SIG-M5 treated with dmso at 0.1 percent for 504 hours (cell line): ENCODE data around the gene P2RX1.

Source experiments
- DNase-seq: peaks from one replicate; lab custom pipeline; 2025; ENCODE audit not compliant: unreplicated experiment; lab: John Stamatoyannopoulos, UW

P2RX1 gene

DNA sequence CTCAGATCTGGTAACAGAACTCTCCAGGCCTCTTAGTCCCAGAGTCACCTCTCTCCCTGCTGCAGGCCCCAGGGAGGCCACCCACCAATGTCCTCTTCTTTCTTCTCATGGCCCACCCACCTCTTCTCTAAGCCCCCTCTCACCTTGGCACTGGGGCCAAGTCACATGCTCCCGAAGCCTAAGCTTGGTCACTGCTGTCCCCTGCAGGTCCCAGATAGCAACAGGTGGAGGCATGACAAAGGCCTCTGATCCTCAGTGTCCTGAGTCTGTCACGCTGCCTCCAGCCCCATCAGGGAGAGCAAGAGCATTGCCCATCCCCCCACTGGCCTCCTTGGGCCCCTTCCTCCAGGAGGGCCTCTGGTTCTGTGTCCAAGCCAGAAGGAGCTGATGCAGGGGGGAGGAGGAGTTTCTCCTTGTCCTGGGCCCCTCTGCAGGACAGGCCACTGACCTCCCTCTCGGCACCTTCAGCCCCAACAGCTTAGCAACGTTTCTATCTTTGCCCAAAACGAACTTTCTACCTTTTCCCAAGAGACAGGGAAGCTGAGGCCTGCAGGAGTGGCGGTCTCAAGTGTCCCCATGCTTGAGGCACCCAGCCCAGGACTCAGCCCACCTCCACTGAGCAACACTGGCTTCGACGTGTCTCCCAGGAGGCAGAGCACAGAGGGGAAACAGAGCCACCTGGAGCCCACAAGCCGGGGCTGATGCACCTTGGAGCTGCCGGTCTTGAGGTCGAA lies 8.6 kb downstream of the P2RX1 start:
- no peak for DNase-seq

DNA sequence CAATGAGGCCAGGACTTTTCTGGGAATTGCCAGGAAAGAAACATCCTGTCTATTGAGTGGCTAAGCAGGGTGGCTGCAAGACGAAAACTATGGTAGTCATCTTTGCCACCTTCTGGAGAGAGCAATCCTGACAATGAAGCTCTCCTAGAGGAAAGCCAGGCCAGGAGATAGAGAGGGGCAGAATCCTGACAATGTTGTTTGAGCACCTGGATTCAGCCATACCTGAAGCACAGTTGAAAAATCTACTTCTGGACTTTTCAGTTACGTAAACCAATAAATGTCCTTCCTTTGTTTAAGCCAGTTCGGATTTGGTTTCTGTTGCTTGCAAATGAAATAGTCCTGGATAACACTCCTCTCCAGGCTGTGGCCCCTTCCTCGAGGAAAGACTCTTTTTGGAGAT lies 9.4 kb downstream of the P2RX1 start:
- DNase-seq = no peak

DNA sequence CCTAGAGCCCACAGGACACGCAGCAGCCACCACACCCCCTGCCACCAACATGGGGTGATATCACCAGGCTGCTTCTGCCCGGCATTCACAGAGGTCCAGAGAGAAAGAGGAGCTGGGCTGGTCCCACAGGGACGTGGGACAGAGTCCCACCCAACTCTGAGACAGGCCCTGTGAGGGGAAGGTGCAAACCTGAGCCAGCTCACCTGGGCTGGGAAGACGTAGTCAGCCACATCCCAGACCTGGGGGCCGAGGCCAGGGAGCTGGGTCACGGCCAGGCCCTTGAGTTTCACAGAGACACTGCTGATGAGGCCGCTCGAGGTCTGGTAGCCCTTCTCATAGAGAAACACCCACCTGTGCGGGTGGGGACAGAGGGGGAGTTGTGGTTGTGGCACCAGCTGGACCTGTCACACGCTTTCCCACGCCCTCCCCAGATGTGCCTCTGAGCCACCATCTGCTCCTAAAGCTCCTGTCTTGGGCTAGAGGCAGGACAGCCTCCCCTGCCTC lies 11.2 kb downstream of the P2RX1 start:
- no peak for DNase-seq

DNA sequence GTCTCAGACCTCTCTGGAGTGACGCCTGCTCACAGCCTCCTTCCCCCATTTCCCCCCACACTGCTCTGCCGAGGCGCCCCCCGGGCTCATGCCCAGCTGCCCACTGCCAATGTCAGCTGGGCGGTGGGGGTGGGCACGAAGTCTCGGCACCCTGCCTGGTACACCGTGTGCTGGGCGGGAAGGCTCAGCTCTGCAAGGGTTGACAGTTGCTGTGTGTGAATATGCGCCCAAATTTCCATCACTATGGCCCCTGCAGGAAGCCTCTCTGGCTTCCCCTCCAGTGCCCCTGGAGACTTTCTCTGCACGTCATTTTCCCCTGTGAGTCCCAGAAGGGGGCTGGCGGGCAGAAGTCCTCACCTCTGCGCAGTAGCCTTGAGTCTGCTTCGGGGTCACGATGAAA lies 11.8 kb downstream of the P2RX1 start:
- DNase-seq = no peak

DNA sequence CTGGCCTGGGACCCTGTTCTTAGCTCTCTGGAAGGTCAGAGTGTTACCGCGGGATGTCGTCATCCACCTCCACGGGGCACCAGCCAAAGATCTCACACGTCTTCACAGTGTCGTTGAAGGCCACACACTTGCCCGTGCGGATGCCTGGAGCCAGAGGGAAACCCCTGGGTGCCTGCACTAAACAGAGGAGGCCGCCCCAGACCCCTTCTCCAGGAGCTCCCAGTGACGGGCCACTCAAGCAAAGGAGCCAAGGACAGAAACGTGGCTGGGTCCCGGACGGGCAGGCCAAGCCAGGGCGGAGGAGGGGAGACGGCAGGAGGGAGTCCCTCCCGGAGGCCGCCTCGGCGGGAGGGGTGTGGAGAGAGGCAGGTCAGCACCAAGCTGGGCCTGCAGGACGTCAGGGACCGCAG lies 12.4 kb downstream of the P2RX1 start:
- no peak for DNase-seq

DNA sequence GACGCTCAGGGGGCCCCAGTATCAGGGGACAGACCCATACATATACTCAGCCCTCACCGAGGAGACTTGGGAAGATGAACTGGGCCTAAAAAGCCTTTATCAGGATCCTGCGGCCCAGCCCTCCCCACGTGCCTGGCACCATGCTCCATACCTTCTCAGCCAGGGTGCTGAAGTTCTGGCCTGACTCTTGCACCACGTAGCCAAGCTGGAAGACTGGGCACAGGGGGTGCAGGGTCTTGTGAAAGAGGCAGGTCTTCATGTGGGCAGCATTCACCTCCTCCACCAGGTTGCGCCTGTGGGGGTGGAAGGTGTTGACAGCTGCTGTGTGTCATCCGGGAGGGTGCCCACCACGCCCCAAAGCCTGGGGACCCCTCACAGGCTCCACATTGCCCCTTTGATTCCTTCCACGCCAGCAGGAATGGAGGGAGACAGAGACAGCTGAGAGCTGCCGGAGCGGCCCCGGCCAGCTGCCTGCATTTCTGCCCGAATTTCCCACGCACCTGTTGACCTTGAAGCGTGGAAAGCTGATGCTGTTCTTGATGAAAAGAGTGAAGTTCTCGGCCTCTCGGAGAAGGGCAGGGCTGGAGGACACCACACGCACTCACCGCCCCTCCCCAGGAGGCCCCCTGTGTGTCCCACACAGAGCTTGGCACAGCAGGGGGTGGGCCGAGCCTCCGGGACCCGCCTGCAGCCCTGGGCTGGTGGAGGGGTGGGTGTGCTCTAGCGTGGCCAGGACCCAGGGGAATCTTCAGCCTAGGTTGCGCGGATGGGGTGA lies 13.0 kb downstream of the P2RX1 start:
- no peak for DNase-seq

DNA sequence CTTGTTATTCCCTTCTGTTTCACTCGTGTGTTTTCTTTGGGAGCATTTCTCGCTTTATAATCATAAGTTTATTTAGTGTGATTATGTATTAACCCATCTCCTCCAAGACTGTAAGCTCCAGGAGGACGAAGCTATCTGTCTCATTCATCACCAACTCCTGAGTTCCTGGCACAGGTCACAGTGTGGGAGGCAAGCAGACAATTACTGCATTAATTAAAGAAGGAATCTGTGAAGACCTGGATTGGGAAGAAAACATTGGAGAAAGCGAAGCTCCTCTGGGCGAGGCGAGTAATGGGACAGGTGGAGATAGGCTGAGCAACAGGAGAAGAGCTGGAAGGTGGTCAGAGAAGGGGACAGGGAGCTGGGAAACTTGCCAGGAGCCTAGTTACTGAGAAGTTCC lies 15.6 kb downstream of the P2RX1 start:
- DNase-seq = no peak

DNA sequence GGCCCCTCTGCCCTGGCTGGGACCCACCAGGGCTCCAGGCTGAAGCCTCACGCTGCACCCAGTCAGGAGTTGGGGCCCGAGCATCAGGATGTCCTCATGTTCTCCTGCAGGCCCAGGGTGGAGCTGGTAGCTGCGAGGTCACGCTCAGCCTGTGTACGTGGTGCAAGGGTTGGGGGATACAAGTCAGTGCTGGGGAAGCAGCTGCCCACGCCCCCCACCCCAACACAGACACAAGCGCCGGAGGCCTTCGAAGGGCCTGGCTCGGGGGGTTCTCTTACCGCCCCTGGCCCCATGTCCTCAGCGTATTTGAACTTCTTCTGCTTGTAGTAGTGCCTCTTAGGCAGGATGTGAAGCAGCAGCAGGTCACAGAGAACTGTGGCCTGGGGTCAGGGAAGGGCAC lies 18.5 kb downstream of the P2RX1 start:
- no peak for DNase-seq

DNA sequence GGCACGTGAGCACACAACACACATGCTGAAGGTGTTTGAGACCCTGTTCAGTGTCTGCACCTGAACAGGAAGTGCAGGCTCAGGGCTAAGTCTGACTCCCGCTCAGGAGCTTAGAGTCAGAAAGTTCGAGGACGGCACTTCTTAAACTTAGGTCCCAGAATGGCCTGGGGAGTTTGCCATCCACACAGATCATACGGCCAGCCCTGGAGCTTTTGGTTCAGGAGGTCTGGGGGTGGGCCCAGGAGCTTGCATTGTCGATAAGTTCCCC lies 19.4 kb downstream of the P2RX1 start:
- DNase-seq = no peak

DNA sequence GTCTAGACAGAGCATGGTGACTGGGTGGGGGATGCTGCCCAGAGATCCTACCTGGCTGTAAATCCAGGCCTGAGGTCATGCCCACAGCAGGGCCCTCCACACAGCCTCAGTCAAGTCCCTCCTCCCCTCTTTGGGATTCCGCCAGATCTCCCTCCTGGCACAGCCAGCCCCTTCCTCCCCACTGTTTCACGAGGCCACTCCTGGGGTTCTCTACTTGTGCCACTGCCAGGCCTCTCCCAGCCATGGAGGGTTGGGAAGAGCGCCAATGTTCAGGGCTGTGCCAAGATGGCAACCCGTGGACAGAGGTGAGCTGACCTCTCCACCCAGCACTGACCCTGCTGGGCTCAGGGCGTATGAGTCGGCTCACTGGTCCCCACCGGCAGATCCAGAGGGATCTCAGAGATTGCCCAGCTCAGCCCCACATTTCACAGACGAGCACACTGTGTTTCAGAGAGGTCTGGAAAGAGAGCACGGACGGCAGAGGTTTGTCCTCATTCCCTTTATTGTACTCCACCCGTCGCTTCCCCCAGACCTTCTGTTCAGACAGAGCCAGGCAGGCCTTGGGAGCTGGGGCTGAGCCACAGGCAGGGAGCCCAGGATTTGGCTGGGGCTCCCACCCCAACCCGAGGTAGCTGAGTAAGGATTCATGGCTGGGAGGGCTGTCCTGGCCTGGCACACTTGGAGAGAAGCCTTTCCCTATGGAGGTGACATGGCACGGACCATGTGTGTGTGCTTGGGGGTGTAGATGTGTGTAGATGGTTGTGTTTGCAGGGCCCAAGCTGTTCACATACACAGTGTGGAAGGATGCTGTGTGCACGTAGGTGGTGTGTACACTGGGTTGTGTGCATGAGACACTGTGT lies 19.9 kb downstream of the P2RX1 start:
- no peak for DNase-seq

DNA sequence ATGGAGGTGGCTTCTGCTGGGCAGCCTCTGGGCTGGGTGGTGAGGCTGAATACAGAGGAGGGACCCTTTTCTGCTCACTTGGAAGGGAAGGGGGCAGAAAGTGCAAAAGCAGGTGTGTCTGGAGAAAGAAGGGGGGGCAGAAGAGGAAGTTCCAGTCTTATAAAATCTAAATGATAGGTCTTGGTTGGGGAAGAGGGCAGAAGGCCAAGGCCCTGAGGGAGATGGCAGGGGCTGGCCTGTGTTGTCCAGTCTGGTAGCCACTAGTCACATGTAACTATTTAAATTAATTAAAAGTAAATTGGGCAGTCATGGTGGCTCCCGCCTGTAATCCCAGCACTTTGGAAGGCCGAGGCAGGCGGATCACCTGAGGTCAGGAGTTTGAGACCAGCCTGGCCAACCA lies 20.9 kb downstream of the P2RX1 start:
- DNase-seq = no peak

DNA sequence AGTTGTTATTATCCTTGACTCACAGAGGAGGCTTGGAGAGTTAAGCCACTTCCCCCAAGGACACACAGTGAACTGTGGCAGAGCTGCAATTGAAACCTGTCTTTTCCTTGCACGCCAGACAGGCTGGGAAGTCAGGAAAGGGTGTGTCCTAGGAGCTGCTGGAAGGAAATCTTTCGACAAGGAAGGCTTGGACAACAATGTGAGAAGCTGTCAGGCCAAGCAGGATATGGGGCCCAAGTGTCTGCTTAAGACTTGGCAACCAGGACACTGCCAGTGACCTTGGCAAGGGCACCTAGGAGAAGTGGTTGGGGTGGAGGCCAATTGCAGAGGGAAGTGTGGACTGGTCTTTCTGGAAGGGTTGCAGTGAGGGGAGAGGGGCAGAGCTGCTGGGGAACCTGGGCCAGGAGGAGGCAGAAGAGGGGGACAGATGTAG lies 21.3 kb downstream of the P2RX1 start:
- peak; percentile 52 for DNase-seq

DNA sequence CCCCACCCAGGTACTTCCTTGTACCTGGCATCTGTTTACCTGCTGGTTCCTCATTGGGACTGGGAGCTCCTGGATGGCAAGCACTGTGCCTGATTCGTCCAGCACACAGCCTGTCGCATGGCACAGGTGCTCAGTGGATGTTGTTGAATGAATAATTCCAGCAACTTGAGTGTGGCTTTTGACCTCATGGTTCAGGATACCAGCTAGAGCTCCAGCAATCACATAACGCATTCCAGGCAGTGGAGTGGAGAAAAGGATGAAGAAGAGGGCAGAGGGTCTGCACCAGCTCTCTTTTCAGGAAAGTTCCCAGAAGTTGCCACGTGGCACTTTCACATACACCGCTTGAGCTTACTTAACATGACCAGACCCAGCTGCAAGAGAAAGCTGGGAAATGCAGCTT lies 22.1 kb downstream of the P2RX1 start:
- DNase-seq = no peak

DNA sequence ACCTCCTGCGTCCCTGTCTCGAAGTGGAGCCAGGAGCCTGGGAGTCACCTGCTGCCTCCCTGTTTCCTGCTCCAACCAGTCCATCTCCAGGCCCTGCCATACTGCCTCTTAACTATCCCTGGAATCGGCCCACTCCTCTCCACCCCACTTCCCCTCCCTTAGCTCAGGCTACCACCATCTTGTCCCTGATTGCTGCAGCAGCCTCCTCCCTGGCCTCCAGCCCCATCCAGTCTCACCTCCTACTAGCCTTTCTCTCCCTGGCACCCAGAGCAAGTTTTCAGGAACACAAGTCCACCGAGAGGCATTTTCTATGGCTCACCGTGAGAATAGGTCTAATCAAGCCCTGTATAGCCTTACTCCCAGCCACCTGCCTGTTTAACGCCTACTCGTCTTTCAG lies 22.5 kb downstream of the P2RX1 start:
- DNase-seq = no peak

DNA sequence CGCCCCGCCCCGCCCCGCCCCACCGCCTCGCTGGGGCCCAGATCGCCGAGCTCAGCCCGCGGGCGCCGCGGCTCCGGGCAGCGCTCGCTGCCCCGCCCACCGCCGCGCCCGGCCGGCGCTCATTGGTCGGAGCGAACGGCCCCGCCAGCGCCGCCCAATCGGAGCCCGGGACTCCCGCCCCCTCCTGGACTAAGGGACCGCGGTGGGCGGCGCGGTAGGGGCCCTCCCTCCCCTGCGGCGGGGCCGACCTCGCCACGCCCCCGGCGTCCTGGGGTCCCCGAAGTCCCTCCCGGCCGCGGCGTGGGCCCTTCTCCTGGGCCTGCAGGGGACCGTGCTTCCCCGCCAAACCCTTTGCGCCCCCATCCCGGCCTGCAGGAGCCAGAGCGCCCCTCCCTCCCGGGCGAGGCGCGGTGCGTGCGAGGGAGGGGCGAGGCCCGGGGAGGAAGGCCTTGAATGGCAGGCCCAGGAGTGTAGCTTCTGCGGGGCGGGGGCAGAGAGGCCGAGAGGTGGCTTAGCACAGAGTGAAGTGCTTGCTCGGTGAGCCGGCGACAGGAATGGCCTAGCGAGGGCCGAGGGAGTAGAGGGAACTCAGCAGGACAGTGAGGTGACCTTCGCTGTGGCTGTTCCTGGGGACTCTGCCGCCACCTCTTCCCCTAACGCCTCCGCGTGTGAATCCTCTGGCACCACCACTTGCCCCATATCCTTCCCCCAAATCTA lies 23.1 kb downstream of the P2RX1 start, which contains the start of gene CAMKK1:
Gene CAMKK1, minus strand, starts transcription at position 51 of the 717 bp plus-strand sequence. CDS start 7,366 bp downstream, outside the sequence.
- peak; percentile 73 for DNase-seq

DNA sequence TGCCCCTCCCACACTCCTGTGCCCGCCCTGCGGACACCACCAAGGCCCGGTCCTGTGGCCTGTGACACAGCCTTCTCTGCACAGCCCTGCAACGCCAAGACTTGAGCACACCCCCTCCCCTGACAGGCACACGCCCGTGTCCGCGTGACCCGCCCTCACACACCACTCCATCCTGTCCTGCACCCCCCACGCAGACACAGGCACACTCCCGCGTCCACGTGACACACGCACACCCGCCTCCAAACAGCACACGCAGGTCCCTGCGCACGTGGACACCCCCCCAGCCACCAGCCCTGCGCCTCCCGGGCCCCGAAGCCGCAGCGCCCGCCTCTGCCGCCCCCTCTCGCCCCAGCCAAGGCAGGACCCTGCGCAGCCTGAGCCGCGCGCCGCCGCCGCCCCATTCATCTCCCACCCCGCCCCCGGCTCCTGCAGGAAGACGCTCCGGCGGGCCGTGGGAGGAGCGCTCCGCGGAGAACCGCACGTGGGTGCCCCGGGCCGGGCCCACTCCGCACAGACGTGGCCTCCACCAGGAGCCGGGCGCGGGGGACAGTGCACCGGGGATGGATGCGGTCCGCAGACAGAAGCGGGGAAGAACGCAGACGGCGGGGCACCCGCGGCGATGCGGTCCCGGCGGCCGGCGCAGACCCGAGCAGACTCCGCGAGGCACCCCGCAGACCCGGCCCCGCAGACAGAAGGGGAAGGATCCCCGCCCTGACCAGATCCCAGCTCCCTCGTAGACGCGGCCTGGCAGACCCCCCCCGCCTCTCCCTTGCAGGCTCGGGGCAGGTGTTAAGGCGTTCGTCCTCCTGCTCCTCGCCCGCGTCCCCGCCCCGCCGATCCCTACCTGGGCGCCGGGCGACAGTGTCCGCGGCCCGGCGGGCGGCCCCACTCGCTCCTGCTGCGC lies 23.9 kb downstream of the P2RX1 start:
- peak; percentile 40 for DNase-seq

DNA sequence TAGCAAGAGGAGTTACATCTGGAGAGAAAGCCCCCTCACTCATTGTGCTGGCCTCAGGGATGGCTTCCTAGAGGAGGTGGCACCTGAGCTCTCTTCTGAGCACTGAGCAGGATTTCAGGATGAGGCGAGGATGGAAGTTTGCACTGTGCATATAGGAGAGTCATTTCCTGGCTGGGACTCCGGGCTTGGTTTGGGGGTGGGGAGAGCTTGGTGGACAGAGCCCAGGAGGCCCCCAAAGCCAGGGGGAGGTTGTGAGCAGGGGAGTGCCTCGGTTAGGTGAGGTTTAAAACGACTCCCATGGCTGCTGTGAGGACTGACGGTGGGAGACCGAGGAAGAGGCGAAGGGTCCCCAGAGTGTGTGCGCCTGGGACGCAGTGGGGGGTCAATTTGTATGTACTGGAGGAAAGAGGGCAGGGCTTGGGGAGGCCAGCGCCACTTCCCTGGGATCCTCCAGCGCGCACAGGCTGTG lies 24.6 kb downstream of the P2RX1 start:
- DNase-seq = no peak

DNA sequence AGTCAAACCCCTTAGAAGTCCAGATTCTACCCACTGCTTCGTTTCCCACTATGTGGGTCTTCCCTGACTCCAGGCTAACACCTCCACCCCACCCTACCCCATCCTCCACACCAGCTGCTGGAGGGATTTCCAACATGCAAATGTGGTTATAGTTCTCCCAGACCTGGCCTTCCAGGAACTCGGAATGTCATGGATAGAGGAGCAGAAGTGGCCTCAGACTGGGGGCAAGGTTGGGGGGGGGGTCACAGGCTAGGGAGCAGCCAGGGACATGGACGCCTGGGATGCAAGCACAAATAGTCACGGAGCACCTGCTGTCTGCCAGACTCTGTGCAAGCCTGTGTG lies 25.4 kb downstream of the P2RX1 start:
- no peak for DNase-seq

DNA sequence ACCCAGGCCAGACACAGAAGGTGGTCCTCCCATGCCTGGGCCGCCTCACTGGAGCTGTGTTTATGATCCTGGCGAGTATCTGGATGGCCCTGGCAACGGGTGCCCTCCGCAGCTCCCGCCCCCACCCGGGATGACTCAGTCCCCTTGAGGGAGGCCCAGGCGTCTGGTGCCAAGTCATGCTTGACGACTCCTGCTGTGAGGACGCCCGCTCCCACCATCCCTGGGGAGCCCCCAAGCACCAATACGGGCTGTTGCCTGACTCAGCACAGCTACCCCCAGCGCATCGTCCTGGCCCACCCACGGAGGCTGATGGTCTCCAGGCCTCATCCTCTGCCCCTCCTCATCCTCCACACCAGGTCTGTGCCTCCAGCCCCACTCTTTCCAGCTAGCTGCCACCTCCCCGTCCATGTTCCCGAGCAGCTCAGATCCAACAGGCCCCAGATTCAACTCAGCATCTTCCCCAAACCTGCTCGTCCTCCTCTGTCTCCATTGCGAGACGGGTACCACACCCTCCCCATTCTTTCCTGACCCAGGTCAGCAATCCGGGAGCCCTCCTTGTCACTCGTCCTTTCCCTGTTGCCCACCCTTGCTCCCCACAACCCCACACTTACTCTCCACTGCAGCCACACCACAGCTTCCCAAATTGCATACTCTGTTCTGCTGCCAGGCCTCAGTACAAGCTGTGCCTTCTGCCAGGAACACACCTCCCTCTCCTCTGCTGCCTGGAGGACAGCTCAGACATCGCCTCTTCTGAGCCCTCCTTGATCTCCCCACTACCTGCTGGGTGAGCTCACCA lies 26.0 kb downstream of the P2RX1 start:
- no peak for DNase-seq
